NCI-H1417 treated with DMSO at 0.1 percent for 48 hours (cell line): Measurements from ENCODE around the gene FMNL1.
"Not testable (repeated sequence)": the region's sequence is repeated elsewhere in the genome, so short reads cannot be mapped to it uniquely, and the experiment has no call there.

ENCODE experiments used
- DNase-seq: peaks from one replicate; lab custom pipeline; 2025; lab: John Stamatoyannopoulos, UW

FMNL1 gene

GRCh38 chr17:45234641-45235415 lies 13.1 kb downstream of the FMNL1 start:
- DNase-seq: no peak

GRCh38 chr17:45235416-45236281 lies 14.0 kb downstream of the FMNL1 start:
- DNase-seq: no peak

- DNase-seq: no peak
Measured at GRCh38 chr17:45236282-45236606, 14.6 kb downstream of the FMNL1 start.

GRCh38 chr17:45237686-45238085 lies 16.0 kb downstream of the FMNL1 start:
- no peak for DNase-seq

- DNase-seq: no peak
Measured at GRCh38 chr17:45238155-45238774, 16.6 kb downstream of the FMNL1 start.

- no peak for DNase-seq
Measured at GRCh38 chr17:45240905-45241327, 19.2 kb downstream of the FMNL1 start.

- peak; percentile 21 for DNase-seq
Measured at GRCh38 chr17:45241328-45242028, 19.8 kb downstream of the FMNL1 start.

- DNase-seq: no peak
Measured at GRCh38 chr17:45242029-45242414, 20.3 kb downstream of the FMNL1 start.

- DNase-seq: no peak
Measured at GRCh38 chr17:45243750-45244149, 22.1 kb downstream of the FMNL1 start.

- DNase-seq: no peak
Measured at GRCh38 chr17:45244725-45245656, 23.3 kb downstream of the FMNL1 start.

GRCh38 chr17:45246338-45246737 lies 24.7 kb downstream of the FMNL1 start:
- DNase-seq: no peak

GRCh38 chr17:45246861-45247428 lies 25.3 kb downstream of the FMNL1 start:
- no peak for DNase-seq

- DNase-seq: peak; percentile 60
Measured at GRCh38 chr17:45247429-45248131, 25.9 kb downstream of the FMNL1 start.

- no peak for DNase-seq
Measured at GRCh38 chr17:45248132-45248957, 26.7 kb downstream of the FMNL1 start.

- DNase-seq: no peak
Measured at GRCh38 chr17:45251931-45252330, 30.2 kb downstream of the FMNL1 start.

- not testable (repeated sequence) for DNase-seq
Measured at GRCh38 chr17:45253237-45253636, 31.6 kb downstream of the FMNL1 start.

- DNase-seq: no peak
Measured at GRCh38 chr17:45253879-45254278, 32.2 kb downstream of the FMNL1 start.

- DNase-seq: no peak
Measured at GRCh38 chr17:45255358-45255757, 33.7 kb downstream of the FMNL1 start.
